ENCODE results near the gene SP3.

The SP3 gene

DNA sequence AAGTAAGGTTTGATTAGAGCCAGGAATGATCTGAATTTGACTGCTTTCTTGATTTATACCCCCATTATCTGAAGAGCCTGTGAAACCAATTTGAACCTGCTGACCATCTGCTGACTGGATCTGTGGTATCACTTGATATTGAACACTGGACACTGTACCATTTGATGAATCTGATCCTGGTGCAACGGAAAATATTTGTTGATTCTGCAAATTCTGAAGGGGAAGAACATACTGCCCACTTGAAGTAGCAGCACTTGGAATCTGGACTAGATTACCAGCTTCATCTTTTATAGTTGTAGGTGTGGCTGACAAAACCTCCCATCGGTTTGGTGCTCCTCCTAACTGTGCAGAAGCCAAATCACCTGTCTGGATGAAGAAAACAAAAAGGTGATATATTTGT, 9.3 kb downstream of the SP3 start:
- in situ Hi-C loops (cut with MboI; ENCODE audit: low sequenced_read_pairs, unreplicated experiment): no loop called here
- TF ChIP-seq CTCF (IDR thresholded peaks at IDR 0.05; ENCODE audit: borderline replicate concordance, control extremely low read depth, extremely low read depth, insufficient read depth, missing control alignments): no peak
- DNase-seq (ENCODE audit: low spot score): no peak

GRCh38 chr2:173955004-173955403, 10.2 kb downstream of the SP3 start:
- no peak for DNase-seq (ENCODE audit: low spot score)
- TF ChIP-seq CTCF (IDR thresholded peaks at IDR 0.05; ENCODE audit: borderline replicate concordance, control extremely low read depth, extremely low read depth, insufficient read depth, missing control alignments): no peak
- in situ Hi-C loops (cut with MboI; ENCODE audit: low sequenced_read_pairs, unreplicated experiment): no loop called here

DNA sequence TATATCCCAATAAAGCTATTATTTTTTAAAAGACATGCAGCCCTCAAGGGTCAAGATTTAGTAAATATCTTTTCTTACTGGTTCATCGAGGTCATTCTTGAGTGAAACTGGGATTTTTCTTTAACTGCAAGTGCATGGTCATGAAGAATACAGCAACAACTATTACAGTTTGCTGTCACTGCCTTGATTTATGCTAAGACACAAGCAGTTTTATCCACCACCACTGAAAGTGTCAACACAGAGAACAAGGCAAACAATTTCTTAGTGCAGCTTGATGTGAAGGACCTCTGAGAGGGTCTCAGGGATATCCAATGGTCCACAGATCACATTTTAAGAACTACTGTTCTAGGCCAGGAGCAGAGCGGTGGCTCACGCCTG, 12.1 kb downstream of the SP3 start:
- in situ Hi-C loops (cut with MboI; ENCODE audit: low sequenced_read_pairs, unreplicated experiment): no loop called here
- no peak for DNase-seq (ENCODE audit: low spot score)
- TF ChIP-seq CTCF (IDR thresholded peaks at IDR 0.05; ENCODE audit: borderline replicate concordance, control extremely low read depth, extremely low read depth, insufficient read depth, missing control alignments): no peak

DNA sequence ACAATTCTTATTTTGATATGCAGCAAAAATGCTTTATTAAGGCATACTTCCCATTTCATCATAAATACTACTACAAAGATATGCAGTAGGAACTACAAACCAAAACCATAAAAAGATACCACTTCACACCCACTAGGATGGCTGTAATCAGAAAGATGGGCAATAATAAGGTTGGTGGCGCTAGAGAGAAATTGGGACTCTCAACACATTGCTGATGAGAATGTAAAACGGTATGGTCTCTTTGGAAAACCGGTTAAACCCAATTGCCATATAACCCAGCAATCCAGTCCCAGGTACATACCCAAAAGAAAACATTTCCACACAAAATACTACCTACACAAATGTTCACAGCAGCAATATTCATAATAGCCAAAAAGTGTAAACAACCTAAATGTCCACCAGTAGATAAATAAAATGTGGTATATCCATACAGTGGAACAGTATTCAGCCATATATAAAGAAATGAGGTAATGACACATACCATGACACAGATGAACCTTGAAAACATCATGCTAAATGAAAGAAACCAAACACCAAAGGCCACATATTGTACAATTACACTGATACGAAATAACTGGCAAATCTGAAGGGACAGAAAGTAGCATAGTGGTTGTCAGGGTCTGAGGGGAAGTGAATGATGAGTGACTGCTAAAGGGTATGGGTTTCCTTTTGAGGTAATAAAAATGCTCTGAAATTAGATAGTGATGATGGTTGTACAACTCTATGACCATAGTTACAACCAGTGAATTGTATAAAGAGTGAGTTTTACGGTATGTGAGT, 12.7 kb downstream of the SP3 start:
- no peak for DNase-seq (ENCODE audit: low spot score)
- no peak for TF ChIP-seq CTCF (IDR thresholded peaks at IDR 0.05; ENCODE audit: borderline replicate concordance, control extremely low read depth, extremely low read depth, insufficient read depth, missing control alignments)
- in situ Hi-C loops (cut with MboI; ENCODE audit: low sequenced_read_pairs, unreplicated experiment): no loop called here

DNA sequence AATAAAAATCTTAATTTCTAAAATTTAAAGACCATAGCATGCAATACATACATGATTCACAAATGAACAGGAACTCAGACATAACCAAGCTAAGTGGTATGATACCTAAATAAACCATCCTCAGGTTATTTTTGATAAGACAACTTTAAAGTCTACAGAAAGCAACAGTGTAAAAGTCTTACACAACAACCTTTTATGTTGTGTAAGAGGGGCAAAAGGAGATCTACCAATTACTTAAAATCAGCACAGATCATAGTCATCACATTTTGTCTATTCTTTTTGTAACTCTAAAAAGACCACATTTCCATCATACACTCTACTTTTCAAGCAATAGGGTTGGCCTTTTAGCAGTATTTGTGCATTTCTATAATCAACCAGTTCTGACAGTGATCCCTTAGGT, 16.3 kb downstream of the SP3 start:
- in situ Hi-C loops (cut with MboI; ENCODE audit: low sequenced_read_pairs, unreplicated experiment): no loop called here
- no peak for DNase-seq (ENCODE audit: low spot score)
- TF ChIP-seq CTCF (IDR thresholded peaks at IDR 0.05; ENCODE audit: borderline replicate concordance, control extremely low read depth, extremely low read depth, insufficient read depth, missing control alignments): no peak

- TF ChIP-seq CTCF (IDR thresholded peaks at IDR 0.05; ENCODE audit: borderline replicate concordance, control extremely low read depth, extremely low read depth, insufficient read depth, missing control alignments): no peak
- DNase-seq (ENCODE audit: low spot score): no peak
- in situ Hi-C loops (cut with MboI; ENCODE audit: low sequenced_read_pairs, unreplicated experiment): no loop called here
Observed at GRCh38 chr2:173948198-173948597, 17.0 kb downstream of the SP3 start.
